Stimulated activated CD4-positive, alpha-beta T cell treated with anti-CD3 and anti-CD28 coated beads, Interleukin-1b, Interleukin-23, amount 100 ng/mL, for 4 hours (primary cell): ENCODE measurements around the gene TNFRSF9.
A peak's percentile ranks its signal among the peaks of the same experiment; 100 is the strongest.
"Not testable (repeated sequence)": the region's sequence is repeated elsewhere in the genome, so short reads cannot be mapped to it uniquely, and the experiment has no call there.

Experiments used
- DNase-seq, 2 donors: peaks; one replicate each; pipeline ENCODE4 v3.0.0-alpha.2; 2020; ENCODE audit warnings: low read depth in 2 of 2

Gene TNFRSF9

DNA sequence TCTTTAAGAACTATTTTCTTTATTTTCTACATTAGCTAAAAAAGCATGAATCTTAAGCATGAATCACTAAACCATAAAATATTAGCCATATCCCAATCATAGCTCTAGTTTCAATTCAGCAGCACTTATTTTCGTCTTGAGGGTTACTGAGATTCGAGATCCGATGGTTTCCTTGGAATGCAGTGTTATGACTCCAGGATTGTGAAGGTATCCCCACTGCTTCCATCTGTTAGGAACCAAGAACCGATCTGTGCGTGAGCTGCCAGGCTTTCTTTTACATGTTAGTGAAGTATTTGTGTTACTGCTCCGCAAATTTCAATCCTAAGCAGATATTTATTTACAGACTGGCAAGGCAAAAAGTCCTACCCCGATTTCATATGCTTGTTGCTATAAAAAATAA is 18.8 kb downstream of the TNFRSF9 start:
- no peak for DNase-seq

DNA sequence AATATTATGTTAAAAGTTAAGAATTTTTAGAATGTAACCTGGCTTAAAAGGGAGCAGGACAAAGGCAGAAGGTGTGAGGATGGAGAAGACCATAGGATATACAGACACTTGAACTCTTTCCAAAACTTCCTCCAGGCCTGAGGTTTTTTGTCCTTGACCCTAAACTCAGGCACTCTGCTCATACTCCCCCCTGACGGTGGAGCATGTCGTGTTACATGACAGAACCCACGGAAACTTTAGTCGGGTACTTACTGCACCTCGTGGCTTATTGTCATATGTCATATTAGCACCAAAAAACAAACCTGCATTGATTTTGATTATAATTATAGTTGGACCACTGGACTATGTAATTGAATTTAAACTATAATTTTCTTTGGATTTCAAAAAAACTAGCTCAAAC is 20.8 kb downstream of the TNFRSF9 start:
- no peak for DNase-seq

DNA sequence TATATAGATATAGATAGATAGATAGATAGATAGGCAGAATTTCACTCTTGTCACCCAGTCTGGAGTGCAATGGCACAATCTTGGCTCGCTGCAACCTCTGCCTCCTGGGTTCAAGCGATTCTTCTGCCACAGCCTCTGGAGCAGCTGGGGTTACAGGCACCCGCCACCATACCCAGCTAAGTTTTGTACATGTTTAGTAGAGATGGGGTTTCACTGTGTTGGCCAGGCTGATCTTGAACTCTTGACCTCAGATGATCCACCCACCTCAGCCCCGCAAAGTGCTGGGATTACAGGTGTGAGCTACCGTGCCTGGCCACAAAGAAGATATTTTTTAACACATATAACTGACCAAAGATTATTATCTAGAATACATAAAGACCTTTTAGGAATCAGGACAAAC is 22.7 kb downstream of the TNFRSF9 start:
- DNase-seq = not testable (repeated sequence)

DNA sequence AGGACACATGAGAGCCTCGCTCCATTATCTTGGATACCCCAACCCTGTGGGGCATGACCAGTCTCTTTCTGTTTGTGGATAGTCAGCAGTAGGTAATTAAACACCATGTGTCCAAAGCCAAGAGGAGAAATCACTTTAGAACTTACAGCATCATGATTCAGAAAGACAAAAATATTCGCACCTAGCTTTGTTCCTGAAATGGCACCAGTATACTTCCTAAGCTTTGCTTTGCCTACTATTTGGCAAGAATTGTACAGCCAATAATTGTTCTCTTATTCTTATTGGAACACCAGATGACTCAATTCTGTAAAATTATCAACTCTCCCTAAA is 24.2 kb downstream of the TNFRSF9 start:
- DNase-seq = no peak

DNA sequence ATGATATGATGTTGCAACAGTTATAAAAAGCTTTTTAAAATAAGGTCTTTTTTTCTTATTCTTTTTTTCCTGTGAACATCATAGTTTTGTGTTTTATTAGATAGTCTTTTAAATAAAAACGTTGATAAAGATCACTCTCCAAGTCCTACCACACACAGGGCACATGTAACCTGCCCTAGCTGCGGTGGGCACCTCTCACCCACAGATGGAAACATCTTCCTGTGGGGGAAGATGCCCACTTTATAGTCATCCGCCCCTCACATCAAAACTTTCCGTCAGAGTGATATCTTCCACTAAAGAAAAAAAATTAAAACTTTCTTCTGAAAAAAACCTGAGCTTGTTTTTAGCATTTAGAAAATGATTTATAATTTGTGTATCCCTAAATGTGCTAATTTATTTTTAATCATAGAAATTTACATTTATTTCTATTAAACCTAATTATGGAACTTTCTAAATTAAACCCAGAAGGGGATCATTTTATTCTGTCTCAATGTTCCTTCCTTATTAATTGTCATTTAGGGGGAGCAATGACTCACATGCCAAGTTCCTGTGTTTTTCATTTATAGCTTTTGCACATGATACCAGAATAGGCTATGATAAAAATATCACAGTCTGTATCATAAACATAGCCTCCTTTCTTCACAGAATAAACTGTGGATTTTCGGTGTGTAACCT is 24.7 kb downstream of the TNFRSF9 start:
- DNase-seq = peak in 1 of 2 donors; percentile 34

DNA sequence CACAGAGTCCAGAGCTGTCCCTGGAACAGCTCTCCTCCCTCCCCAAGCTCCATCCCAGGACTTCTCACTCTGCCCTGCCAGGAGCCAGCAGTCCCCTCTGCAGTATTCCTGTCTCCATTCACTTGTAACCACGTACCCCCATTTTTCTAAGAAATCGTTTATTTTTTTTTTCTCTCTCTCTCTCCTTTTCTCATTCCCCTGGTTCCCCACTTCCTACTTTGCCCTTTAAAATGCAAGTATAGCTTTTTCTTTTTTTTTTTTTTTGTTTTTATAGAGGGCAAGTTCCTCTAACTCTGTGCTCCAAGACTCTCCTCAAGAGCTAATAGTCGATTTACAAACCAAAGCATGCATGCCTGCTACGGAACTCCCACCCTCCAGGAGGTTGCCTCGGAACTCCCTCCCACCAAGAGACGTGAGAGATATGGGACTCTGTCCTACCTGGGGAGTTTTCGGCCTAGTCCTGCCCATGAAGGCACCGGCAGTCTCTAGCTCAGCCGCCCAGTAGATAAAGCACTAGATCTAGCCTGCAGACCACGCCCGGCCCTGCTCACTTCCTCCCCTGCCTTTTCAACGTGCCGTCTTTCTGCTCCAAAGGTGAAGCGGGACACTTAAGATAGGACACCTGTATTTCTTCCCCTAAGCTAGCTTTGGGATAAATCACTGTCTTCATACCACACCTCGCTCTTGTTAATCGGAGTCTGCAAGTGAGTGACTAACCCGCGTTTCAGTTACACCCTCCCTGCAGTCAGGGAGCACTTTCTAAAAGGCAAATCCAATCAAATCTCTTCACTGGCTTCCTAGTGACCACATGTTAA is 27.7 kb downstream of the TNFRSF9 start:
- no peak for DNase-seq

DNA sequence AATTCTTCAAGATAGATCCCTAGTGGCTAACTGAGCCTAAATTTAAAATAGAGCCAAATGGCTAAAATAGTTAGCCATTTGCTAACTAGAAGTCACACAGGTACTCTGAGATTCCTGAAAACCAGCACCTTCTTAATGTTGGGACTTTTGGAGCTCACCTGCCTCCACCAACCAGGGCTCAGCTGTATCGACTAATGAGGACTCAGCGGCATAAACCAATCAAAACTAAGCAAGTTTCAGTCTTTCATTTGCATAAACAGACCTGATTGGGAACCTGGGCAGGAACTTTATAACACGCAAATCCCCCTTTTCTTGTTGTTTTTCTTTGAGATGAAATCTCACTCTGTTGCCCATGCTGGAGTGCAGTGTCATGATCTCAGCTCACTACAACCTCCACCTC is 28.5 kb downstream of the TNFRSF9 start:
- no peak for DNase-seq

DNA sequence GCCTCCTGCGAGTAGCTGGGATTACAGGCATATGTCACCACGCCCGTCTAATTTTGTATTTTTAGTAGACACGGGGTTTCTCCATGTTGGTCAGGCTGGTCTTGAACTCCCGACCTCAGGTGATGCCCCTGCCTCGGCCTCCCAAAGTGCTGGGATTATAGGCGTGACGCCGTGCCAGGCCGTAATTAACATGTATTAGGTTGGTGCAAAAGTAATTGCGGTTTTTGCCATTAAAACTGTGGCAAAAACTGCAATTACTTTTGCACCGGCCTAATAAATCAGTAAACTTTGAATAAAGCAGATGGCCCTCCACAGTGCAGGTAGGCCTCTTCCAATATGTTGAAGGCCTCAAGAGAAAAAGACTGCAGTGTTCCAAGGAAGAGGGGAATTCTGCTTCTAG is 35.4 kb downstream of the TNFRSF9 start:
- no peak for DNase-seq

DNA sequence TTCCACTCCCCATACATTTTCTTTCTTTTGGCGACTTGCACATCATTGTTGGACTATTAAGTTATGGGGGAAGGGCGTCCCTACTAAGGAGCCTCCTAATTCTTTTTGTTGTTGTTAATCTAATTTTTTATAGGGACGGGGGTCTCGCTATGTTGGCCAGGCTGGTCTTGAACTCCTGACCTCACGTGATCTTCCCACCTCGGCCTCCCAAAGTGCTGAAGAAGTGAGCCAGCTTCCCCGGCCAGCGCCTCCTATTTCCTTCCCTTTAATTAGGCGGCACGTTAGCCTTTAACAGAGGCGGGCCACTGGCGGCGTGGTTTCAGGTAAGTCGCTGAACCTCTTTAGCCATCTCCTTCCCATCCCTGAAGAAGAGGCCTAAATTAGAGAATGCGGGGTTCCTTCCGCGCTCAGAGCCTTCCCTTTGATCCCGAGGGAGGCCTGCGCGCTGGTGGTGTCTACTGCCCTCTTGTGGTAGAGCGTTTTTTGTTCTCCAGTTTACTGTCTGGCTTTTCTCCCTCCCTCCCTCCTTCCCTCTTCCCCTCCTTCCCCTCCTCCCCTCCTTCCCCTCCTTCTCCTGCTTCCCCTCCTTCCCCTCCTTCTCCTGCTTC is 38.1 kb downstream of the TNFRSF9 start:
- DNase-seq = peak; percentile 32 to 63

DNA sequence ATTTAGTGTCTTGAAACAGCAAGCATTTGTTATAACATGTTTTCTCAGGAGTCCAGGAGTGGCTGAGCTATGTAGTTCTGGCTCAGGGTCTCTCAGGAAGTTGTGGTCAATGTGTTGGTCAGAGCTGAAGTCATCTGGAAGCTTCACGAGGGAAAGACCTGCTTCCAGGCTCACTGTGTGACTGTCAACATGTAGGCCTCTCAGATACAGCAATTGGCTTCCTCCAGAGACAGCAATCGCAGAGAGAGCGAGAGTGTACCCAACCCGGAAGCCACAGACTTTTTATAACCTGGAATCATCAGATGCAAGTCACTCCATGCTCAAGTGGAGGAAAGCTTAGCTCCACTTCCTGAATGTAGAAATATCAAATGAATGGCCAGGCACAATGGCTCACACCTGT is 40.9 kb downstream of the TNFRSF9 start:
- DNase-seq = no peak

DNA sequence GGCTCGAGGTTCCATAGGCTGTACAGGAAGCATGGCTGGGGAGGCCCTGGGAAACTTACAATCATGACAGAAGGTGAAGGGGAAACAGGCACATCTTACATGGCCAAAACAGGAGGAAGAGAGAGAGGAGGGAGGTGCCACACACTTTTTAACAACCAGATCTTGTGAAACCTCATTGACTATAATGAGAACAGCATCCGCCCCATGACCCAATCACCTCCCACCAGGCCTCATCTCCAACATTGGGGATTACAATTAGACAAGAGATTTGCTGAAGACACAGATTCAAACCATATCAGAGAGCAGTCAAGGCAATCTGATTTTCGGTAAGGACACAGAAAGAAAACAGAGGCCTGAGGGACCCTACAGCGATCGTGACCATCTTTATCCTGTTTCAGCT is 41.7 kb downstream of the TNFRSF9 start:
- DNase-seq = no peak

DNA sequence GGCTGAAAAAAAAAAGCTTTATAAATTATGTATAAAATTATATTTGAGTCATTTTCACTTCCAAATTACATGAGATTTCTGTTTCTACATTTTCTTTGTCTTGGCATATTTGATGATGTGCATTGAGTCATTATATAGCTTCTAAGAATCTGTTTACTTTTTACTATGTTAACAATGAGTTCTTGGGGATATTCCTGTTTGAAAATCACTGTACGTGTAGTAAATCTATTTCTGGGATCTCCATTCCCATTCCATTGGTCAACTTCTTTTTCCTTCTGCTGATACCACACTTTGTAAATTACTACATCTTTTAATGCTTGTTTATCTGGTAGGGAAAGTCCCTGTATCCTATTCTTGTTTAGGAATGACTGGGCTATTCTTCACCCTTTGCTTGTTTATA is 43.6 kb downstream of the TNFRSF9 start:
- no peak for DNase-seq

DNA sequence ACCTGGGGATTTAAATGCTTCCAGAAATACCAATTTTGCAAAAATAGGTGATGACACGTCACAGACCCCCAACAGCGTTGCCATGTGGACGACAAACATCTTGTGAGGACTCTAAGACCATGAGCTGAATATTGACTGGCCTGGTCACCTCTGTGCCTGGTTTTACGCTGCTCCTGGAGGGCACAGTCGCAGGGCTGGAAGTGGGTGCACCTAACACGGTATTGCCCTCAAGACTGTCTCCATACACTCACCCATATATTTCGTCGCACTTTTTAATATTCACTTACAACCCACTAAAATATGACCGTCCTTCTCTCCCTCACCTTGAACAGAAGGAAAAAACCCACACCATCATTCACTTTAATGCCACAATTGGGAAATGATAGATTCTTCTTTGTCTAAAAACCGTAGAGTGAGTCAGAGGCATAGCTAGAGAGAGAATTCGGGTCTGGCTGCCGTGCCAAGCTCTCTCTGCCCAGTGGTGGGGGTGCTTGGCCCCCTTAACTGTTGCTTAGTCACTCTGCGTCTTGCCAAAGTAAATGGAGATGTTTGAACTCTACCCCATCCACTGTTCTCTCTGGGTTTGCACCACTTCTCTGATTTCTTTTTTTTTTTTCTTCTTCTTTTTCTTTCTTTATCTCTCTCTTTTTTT is 47.0 kb downstream of the TNFRSF9 start:
- no peak for DNase-seq

DNA sequence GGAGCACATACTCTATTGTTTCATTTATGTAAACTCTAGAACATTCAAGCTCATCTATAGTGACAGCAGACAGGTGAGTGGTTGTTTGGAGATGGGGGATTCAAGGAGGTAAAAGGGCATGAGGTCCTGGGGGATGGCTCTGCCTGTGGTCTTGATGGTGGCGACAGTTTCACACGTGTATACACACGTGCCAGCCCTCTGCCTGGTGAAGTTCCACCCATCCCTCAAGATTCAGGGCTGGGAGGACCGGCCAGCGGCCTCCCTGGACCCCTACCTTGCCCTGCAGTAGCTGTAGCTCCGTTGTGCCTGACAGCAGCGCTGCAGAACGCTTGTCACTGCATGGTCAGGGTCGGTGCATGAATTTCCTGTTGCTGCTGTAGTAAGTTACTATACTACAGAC is 48.8 kb downstream of the TNFRSF9 start:
- DNase-seq = no peak

DNA sequence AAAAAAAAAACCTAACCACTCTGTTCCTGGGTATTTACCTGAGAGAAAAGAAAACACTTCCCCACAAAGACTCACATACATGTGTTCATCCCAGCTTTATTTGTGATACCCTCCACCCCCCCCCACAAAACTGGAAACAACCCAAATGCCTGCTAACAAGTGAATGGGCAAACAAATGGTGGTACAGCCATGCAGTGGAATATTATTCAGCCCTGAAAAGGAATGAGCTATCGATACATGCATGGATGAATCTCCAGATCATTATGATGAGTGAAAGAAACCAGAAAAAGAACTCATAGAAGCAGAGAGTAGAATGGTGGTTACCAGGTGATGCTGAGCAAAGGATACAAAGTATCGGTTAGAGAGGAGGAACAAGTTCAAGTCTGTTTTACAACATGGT is 49.8 kb downstream of the TNFRSF9 start:
- DNase-seq = no peak

DNA sequence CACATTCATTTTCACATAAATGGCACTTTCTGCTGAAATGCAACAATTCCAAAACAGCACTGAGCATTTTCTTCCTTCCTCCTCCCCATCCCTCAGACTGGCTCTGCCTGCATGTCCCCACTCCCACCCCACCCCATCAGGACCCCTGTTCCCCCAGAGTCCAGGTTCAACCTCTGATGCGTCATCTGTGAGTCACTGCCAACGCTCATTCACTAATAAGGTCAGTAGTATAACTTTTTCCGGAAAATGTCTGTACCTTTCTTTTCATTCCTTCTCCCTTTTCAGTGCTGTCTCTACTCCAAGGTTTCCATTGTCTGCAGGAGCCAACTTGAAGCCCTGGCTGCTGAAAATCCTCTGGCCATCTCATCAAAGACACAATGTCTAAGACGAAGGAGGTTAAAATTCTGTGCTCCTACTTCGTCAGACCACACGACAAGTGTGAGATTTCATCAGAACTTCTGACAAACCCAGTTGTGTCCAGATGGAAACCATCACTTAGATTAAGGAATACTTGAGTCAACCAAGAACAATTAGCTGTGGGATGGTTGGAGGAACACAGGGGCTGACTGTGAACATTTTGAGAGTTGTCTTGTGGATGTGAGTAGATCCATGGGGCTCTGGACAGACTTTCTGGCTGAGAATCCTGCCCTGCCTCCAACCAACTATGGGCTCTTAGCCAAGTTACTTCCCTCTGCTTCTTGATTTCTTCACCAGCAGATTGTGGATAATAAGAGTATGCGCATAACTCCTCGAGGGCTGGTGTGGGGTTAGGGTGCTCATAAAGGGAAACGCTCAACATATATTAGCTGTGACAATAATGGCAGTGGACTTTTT is 52.2 kb downstream of the TNFRSF9 start:
- no peak for DNase-seq

DNA sequence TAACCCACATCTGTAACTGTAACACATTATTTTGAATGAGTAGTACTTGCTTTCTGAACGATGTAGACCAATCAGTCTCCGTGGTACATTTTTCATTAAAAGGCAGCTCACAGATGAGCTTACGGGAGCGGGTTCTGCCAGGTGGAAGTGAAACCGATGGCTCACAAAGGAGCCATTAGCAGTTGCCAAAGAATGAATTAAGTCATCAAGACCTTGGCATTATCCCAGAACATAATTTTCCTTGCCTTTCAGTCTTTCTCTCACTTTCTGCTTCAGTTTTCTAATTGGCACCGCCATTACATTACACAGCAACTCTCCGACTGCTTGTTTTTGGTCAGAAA is 54.3 kb downstream of the TNFRSF9 start:
- no peak for DNase-seq

DNA sequence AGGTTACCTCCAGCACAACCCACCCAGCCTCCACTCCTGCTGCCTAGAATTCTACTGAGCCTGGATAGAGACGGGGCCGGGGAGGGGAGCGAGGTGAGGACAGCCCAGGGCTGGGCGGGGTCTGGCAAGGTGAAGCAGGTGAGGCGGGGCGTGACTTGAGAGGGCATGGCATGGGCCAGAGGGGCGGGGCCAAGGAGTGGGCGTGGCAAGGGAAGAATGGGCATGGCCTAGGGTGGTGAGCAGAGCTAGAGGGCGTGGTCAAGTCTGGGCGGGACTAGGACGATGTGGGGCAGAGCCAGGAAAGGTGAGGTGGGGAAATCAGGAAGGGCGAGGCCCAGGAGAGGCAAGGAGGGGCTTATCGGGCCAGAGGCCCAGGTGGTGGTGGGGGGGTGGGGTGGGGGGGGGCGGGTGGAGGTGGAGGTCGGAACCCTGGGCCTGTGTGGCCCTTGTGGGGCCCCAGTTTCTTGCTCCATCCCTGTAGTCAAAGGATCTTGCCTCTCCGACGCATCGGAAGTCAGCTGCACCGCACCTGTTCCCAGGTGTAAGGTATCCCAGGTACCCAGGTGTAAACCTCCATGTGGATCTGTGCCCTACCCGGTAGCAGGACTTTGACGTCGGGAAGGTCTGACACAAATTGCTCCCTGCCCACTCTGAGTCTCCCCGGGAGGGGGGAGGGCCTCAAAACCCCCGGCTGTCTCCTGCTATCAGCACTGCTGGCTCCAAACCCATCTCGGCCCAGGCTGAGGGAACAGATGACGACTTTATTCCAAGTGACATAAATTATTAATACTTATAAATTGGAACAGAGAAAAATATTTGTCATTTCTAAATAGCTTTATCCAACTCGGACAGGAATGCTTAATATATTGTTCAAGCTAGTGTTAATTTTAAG is 54.9 kb downstream of the TNFRSF9 start:
- peak in 1 of 2 donors; percentile 6 for DNase-seq

DNA sequence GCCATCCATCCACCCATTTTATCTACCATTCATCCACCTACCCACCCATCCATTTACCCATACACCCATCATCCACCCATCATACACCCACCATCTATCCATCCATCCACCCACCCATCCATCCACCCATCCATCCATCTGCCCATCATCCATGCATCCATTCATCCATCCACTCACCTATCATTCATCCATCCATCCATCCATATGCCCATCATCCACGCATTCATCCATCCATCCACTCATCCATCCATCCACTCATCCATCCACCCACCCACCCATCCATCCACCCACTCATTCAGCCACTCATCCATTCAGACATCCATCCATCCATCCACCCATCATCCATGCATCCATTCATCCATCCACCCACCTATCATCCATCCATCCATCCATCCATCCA is 55.9 kb downstream of the TNFRSF9 start:
- DNase-seq = no peak

DNA sequence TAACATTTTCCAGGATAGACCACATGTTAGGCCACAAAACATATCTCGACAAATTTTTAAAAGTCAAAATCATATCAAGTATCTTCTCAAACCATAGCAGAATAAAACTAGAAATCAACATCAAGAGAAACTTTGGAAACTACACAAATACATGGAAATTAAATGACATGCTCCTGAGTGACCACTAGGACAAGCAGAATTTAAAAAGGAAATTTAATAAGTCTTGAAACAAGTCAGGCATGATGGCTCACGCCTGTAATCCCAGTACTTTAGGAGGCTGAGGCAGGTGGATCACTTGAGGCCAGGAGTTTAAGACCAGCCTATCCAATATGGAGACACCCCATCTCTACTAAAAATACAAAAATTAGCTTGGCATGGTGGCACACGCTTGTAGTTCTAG is 61.4 kb downstream of the TNFRSF9 start:
- DNase-seq = no peak

DNA sequence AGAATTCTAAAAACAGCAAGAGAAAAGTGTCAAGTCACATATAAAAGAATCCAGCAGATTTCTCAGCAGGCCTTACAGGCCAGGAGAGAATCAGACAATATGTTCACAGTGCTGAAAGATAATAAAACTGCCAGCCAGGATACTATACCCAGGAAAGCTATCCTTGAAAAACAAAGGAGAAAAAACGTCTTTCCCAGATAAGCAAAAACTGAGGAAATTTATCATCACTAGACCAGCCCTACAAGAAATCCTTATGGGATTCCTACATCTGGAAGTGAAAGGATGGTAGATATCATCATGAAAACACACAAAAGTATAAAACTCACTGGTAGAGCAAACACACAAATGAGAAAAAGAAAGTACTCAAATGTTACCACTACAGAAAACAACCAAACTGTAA is 62.6 kb downstream of the TNFRSF9 start:
- no peak for DNase-seq
